HG03575 (cell line): ENCODE results near the gene MBOAT2.

ENCODE experiments used
- ATAC-seq: cut with Tn5 transposase; IDR thresholded peaks from one replicate; pipeline ENCODE4 v1.9.1; 2021; ENCODE audit not compliant: unreplicated experiment, insufficient number of reproducible peaks, low FRiP score; ENCODE audit errors: extremely low read depth

The MBOAT2 gene

GRCh38 chr2:8819194-8819593 is 184.3 kb downstream of the MBOAT2 start:
- ATAC-seq: no peak

- ATAC-seq: no peak
Observed at GRCh38 chr2:8817221-8817620, 186.3 kb downstream of the MBOAT2 start.

GRCh38 chr2:8806885-8807704 is 196.4 kb downstream of the MBOAT2 start:
- no peak for ATAC-seq

GRCh38 chr2:8805278-8806210 is 197.9 kb downstream of the MBOAT2 start:
- no peak for ATAC-seq

- ATAC-seq: peak; percentile 99
Observed at GRCh38 chr2:8803658-8804379, 199.7 kb downstream of the MBOAT2 start.

- no peak for ATAC-seq
Observed at GRCh38 chr2:8802741-8803140, 200.7 kb downstream of the MBOAT2 start.
